Tibial nerve (tissue), 4 donors: ENCODE results near the gene SH3BP2. TPM values are rescaled to one million over a fixed set of nuclear protein-coding genes. Genes with fewer than 3 reads are reported as not detected.

Source experiments
- DNase-seq, 2 donors: peaks; one replicate each; pipeline ENCODE4 v3.0.0-alpha.2; 2019; ENCODE audit warnings: low spot score in 2 of 2
- H3K27ac ChIP-seq, 4 donors: fragments of 200-600 bp; sonication (generic) in 3 of 4; one replicate each; pipeline ENCODE4 v1.5.1; 2017 to 2019; ENCODE audit warnings: mild to moderate bottlenecking in 1 of 4
- H3K27me3 ChIP-seq, 2 donors: fragments of 200-600 bp; sonication (generic) in 1 of 2; one replicate each; pipeline versions ENCODE4 v1.5.1 to v1.6.0; 2017 to 2019
- H3K36me3 ChIP-seq, 3 donors: fragments of 200-600 bp; sonication (generic); one replicate each; pipeline ENCODE4 v1.5.1; 2018 to 2019
- H3K4me1 ChIP-seq, 4 donors: fragments of 200-600 bp; sonication (generic) in 3 of 4; one replicate each; pipeline ENCODE4 v1.5.1; 2017 to 2019
- H3K4me3 ChIP-seq, 4 donors: fragments of 200-600 bp; sonication (generic) in 3 of 4; one replicate each; pipeline ENCODE4 v1.5.1; 2017 to 2019; ENCODE audit warnings: mild to moderate bottlenecking in 1 of 4, moderate library complexity in 1 of 4
- H3K9me3 ChIP-seq, 4 donors: fragments of 200-600 bp; sonication (generic) in 3 of 4; one replicate each; pipeline ENCODE4 v1.5.1; 2017 to 2019
- EP300 ChIP-seq, 2 donors: sonication (generic); formaldehyde crosslinking; IDR thresholded peaks; one replicate each; pipeline ENCODE4 v1.6.1; 2017; ENCODE audit warnings: antibody characterized with exemption in 2 of 2, mild to moderate bottlenecking in 1 of 2
- POLR2A ChIP-seq, 2 donors: fragments of 450-650 bp; IDR thresholded peaks; one replicate each; pipeline ENCODE4 v1.6.1; 2017; ENCODE audit warnings: antibody characterized with exemption in 2 of 2, mild to moderate bottlenecking in 2 of 2, moderate library complexity in 2 of 2
- WGBS, 2 donors: methylation state at CpG; one replicate each; pipeline ENCODE4 v1.1.5; 2018; 5-methylcytosine and 5-hydroxymethylcytosine counted together
- total RNA-seq, 4 donors: library from RNA; depleted of rRNA; stranded (reverse); fragments of >200 nt; gene quantifications; one replicate each; pipeline ENCODE4 v1.1.0, GENCODE V29; 2016
- TF ChIP-seq, protein P1 (sequence below), 5 experiments: fragments of 200-600 bp in 3 of 5; fragments of 450-650 bp in 2 of 5; sonication (generic) in 3 of 5; IDR thresholded peaks; one replicate each; pipeline ENCODE4 v1.5.1; 2016 to 2019; ENCODE audit warnings: antibody characterized with exemption in 5 of 5, mild to moderate bottlenecking in 3 of 5, moderate library complexity in 2 of 5

Gene SH3BP2
- total RNA-seq, 4 donors from 2014 or later: 70.5 to 161 (median 77.8) TPM

DNA sequence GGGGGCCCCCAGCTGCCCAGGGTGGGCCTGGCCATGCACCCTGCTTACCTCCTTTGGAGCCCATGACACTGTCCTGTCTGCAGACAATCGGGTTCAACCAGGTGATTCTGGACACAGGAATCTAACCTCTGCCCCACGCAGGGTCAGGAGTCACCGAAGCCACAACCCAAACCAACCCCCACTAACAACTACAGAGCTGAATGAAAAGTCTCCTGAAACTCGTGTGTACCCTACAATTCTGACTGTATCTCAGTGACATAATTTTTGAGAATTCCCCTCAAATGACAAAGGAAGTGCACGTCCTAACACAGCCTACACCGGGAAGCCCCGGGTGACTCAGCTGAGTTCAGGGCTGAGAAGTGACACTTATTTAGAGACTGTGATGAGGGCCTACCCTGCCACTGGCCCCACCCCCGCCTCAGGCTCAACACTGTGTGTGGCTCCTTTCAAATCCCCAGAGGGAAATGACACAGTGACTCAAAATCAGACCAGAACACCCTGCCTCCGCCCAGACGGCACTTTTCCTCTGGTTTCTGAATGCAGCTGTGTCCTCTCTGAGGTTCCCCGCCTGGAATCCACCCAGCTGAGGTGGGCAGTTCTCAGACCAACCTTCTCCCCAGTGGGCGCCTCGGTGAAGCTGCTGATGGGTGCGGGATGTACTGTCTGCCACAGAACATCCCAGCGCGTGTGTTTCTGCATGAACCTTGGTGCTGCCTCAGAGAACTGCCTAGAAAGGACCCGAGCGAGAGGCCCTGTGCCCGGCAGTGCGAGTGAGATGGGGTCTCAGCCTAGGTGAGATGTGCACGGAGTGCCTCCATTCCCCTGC is 46.7 kb upstream of the SH3BP2 start:
- TF ChIP-seq POLR2A (IDR thresholded peaks at IDR 0.05) (no peak), EP300 (IDR thresholded peaks at IDR 0.05) (peak in 1 of 2 donors; percentile 38)
- no peak for DNase-seq
- Histone ChIP-seq H3K36me3 (peaks cover 0 to 68% (median 12%) of the 10 kb centered on the region in 3 donors), H3K4me1 (peaks cover 0 to 37% (median 18%) of the 10 kb centered on the region in 4 donors), H3K9me3 (no peaks in the 10 kb centered on the region), H3K4me3 (no peak overlapping the region), H3K27me3 (no peaks in the 10 kb centered on the region), H3K27ac (peak overlapping the region in 3 of 4 donors; percentile 25 to 77 (median 76))
- 46 to 57% methylated on average over 11 to 21 of the region's 21 CpGs for WGBS, 2 donors

DNA sequence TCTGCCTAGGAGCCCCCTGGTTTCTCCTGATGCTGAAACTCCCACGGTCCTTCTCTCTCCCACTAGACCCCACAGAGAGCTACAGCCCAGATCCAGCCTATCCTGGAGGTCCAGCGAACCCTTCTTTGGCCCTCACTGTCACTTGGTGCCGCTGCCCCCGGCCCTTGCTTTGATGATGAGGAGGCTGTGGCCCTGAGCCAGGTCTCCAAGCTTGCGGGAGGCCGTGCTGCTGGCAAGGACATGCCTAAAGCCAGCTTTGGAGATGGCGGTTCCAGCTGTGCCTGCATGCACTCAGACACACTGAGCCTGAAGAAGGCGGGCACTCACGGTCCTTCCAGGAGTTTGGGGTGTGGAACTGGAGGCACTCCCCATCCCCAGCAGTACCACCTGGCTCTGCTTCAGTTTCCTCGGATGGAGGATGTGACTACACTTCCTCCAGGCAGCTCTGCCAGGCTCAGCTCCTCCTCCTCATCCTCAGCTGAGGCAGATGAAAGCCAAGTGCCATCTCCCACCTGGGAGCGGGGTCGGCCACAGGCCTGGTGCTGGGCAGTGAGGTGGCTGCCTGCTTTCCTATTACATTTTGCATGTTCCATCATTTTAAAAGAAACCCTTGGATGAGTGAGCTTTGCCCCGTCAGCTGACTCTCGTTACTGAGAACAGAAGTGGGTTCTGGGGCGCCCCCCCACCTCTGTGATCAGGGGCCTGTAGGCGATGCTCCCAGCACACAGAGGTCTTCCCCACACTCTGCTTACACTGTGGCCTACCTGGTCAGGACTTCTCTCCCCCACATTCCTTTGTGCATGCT is 45.8 kb upstream of the SH3BP2 start:
- Histone ChIP-seq H3K27ac (peak overlapping the region in 3 of 4 donors; percentile 25 to 77 (median 65)), H3K4me3 (no peak overlapping the region), H3K36me3 (peaks cover 0 to 59% (median 12%) of the 10 kb centered on the region in 3 donors), H3K9me3 (no peaks in the 10 kb centered on the region), H3K4me1 (peaks cover 0 to 46% (median 20%) of the 10 kb centered on the region in 4 donors), H3K27me3 (no peaks in the 10 kb centered on the region)
- DNase-seq: no peak
- TF ChIP-seq, protein P1, sequence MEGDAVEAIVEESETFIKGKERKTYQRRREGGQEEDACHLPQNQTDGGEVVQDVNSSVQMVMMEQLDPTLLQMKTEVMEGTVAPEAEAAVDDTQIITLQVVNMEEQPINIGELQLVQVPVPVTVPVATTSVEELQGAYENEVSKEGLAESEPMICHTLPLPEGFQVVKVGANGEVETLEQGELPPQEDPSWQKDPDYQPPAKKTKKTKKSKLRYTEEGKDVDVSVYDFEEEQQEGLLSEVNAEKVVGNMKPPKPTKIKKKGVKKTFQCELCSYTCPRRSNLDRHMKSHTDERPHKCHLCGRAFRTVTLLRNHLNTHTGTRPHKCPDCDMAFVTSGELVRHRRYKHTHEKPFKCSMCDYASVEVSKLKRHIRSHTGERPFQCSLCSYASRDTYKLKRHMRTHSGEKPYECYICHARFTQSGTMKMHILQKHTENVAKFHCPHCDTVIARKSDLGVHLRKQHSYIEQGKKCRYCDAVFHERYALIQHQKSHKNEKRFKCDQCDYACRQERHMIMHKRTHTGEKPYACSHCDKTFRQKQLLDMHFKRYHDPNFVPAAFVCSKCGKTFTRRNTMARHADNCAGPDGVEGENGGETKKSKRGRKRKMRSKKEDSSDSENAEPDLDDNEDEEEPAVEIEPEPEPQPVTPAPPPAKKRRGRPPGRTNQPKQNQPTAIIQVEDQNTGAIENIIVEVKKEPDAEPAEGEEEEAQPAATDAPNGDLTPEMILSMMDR (IDR thresholded peaks at IDR 0.05): no peak
- TF ChIP-seq EP300 (IDR thresholded peaks at IDR 0.05) (no peak), POLR2A (IDR thresholded peaks at IDR 0.05) (no peak)
- 79 to 86% methylated on average over 16 of the region's 16 CpGs for WGBS, 2 donors

DNA sequence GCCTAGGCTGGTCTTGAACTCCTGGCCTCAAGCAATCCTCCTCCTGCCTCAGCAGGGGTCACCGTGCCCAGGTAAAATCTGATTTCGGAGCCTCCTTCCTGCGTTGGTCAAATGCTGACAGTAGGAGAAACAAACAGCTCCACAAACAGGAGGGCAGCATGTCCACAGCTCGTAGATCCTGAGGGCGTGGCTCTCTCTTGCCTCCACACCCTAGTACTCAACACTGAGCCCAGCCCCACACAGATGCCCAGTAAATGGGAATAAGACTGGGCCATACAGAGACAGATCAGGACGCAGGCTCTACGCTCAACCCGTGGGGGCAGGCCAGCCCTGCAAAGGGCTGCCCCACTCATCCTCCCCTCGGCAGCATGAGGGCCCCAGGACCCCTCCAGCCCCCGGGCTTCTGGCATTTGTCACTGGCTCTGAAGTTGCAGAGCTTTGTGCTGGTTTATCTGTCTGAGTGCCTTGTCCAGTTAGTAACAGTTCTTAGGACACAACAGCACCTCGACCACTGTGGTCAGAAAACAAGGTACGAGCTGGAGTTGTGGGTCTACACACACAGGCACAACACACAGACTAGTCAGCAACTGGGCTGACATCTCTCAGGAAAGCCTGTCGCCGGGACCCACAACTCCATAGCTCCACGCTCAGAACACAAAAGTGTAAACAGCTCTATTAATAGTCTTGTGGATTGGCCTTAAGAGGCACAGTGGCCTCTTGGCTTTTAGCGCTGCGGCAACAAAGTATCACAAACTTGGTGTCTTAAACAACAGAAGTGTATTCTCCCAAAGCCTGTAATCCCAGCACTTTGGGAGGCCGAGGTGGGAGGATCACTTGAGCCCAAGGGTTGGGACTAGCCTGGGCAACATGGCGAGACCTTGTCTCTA is 41.9 kb upstream of the SH3BP2 start:
- 69 to 76% methylated on average over 13 to 19 of the region's 19 CpGs for WGBS, 2 donors
- no peaks in the 10 kb centered on the region for H3K9me3 ChIP-seq
- H3K27me3 ChIP-seq: no peaks in the 10 kb centered on the region
- peaks cover 0 to 31% (median 0%) of the 10 kb centered on the region in 3 donors for H3K36me3 ChIP-seq
- H3K4me3 ChIP-seq: no peak overlapping the region
- peak overlapping the region in 2 of 4 donors; percentile 33 to 52 for H3K27ac ChIP-seq
- TF ChIP-seq EP300 (IDR thresholded peaks at IDR 0.05) (no peak), POLR2A (IDR thresholded peaks at IDR 0.05) (no peak)
- TF ChIP-seq, protein P1 (IDR thresholded peaks at IDR 0.05): no peak
- H3K4me1 ChIP-seq: peaks cover 0 to 66% (median 26%) of the 10 kb centered on the region in 4 donors
- no peak for DNase-seq

DNA sequence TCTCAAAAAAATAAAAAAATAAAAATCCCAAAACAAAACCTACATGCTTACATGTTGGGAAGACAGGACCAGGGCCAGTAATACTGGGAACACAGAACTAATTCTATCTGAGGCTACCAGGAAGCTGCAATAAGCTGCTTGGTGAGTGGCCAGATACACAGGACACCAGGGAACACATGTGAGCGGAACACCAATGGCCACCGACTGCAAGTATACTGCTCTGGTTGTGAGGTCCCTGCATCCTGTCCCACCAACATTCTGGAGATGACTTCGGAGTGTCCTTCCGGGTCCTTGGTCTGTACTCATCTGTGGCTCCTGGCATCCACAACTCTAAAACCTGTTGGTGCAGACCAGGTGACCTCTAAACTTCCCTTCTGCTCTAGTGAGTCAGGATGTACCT is 39.4 kb upstream of the SH3BP2 start:
- H3K4me3 ChIP-seq: no peak overlapping the region
- TF ChIP-seq POLR2A (IDR thresholded peaks at IDR 0.05): no peak
- no peak for TF ChIP-seq EP300 (IDR thresholded peaks at IDR 0.05)
- TF ChIP-seq, protein P1 (IDR thresholded peaks at IDR 0.05): no peak
- peaks cover 0 to 11% (median 0%) of the 10 kb centered on the region in 3 donors for H3K36me3 ChIP-seq
- DNase-seq: no peak
- H3K4me1 ChIP-seq: peaks cover 0 to 58% (median 13%) of the 10 kb centered on the region in 4 donors
- no peaks in the 10 kb centered on the region for H3K27me3 ChIP-seq
- no peak overlapping the region for H3K27ac ChIP-seq
- no peaks in the 10 kb centered on the region for H3K9me3 ChIP-seq
- WGBS, 2 donors: 89 to 92% methylated on average over 4 of the region's 4 CpGs
